SH-SY5Y (cell line): ENCODE data around the gene KCNK15.

Source experiments
- GATA2 ChIP-seq: IDR thresholded peaks from 2 replicates; pipeline ENCODE4 v1.6.1; 2011; ENCODE audit warnings: mild to moderate bottlenecking, low read depth, low read length
- GATA3 ChIP-seq: IDR thresholded peaks from 2 replicates; pipeline ENCODE4 v1.6.1; 2011; ENCODE audit warnings: low read depth, mild to moderate bottlenecking, low read length, moderate library complexity

- no peak for TF ChIP-seq GATA3
- no peak for TF ChIP-seq GATA2
These were observed 43.2 kb downstream of the KCNK15 start for GRCh38 chr20:44788706-44789456.
